Osteoblast (primary cell): ENCODE measurements around the gene DENND1A. TPM values are rescaled to one million over a fixed set of nuclear protein-coding genes. Genes with fewer than 3 reads are reported as not detected.

Experiments used
- DNase-seq: peaks from one replicate; pipeline ENCODE4 v3.0.0; 2011; ENCODE audit warnings: low spot score, mixed read lengths; ENCODE audit not compliant: insufficient read length; ENCODE audit errors: missing footprints
- H2AFZ ChIP-seq: 2 replicates; pipeline ENCODE4 v1.6.0; 2011; ENCODE audit warnings: mild to moderate bottlenecking, low read length
- H3K27ac ChIP-seq: 2 replicates; pipeline ENCODE4 v1.5.1; 2011; ENCODE audit warnings: mild to moderate bottlenecking, low read depth, low read length, moderate library complexity
- H3K27me3 ChIP-seq: 2 replicates; pipeline ENCODE4 v1.6.0; 2012; ENCODE audit warnings: mild to moderate bottlenecking, control low read depth, inconsistent platforms, low read length, moderate library complexity; ENCODE audit not compliant: insufficient read depth
- H3K36me3 ChIP-seq: 2 replicates; pipeline ENCODE4 v1.5.1; 2011; ENCODE audit warnings: mild to moderate bottlenecking, low read length, control low read depth, moderate library complexity; ENCODE audit not compliant: insufficient read depth
- H3K4me1 ChIP-seq: 2 replicates; pipeline ENCODE4 v1.5.1; 2011; ENCODE audit warnings: mild to moderate bottlenecking, low read length, control low read depth, moderate library complexity; ENCODE audit not compliant: insufficient read depth
- H3K4me2 ChIP-seq: 2 replicates; pipeline ENCODE4 v1.6.0; 2011; ENCODE audit warnings: mild to moderate bottlenecking, low read length; ENCODE audit not compliant: insufficient read depth
- H3K4me3 ChIP-seq: fragments of 200-600 bp; sonication (generic); 3 replicates; pipeline ENCODE4 v1.5.1; 2012; ENCODE audit warnings: mild to moderate bottlenecking, low read length, inconsistent platforms; ENCODE audit not compliant: insufficient read depth
- H3K79me2 ChIP-seq: 2 replicates; pipeline ENCODE4 v1.6.0; 2012; ENCODE audit warnings: mild to moderate bottlenecking, low read length, control low read depth, inconsistent platforms; ENCODE audit not compliant: insufficient read depth
- H3K9me3 ChIP-seq: 2 replicates; pipeline ENCODE4 v1.5.1; 2011; ENCODE audit warnings: low read depth, low read length, control low read depth
- H4K20me1 ChIP-seq: 2 replicates; pipeline ENCODE4 v1.6.0; 2012; ENCODE audit warnings: mild to moderate bottlenecking, low read length, control low read depth; ENCODE audit not compliant: insufficient read depth
- CTCF ChIP-seq: IDR thresholded peaks from 2 replicates; pipeline ENCODE4 v1.5.1; 2011; ENCODE audit warnings: mild to moderate bottlenecking, low read depth, low read length, moderate library complexity; ENCODE audit errors: extremely low read depth
- total RNA-seq: library from RNA; depleted of rRNA; stranded (reverse); fragments of >200 nt; gene quantifications from 2 replicates; pipeline ENCODE4 v1.2.3, GENCODE V29; 2012

DENND1A gene
- total RNA-seq, 1 donor: 14.1 TPM

DNA sequence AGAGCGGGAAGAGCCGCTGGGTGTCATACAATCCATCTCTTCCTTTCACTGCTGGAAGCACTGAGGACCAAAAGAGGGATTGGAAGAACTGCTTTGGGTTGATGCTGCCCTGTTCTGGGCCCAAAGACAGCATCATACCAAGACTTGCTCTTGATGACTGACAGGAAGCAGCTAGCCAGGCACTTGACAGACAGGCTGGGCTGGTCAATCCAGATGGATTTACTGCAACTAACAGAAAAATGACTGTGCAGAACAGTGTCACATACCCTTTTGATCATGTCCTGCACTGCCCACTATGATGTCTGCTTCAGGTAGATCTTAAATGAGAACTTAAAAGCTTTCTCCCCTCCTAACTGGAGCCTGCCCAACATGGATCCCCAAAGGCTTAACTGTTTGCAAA is 416.4 kb downstream of the DENND1A start:
- H3K4me2 ChIP-seq: no peak overlapping the region
- no peak for TF ChIP-seq CTCF
- no peaks in the 10 kb centered on the region for H3K9me3 ChIP-seq
- H3K27ac ChIP-seq: no peak overlapping the region
- DNase-seq: no peak
- H3K36me3 ChIP-seq: no peaks in the 10 kb centered on the region
- H3K27me3 ChIP-seq: no peaks in the 10 kb centered on the region
- H3K79me2 ChIP-seq: no peaks in the 10 kb centered on the region
- H3K4me1 ChIP-seq: no peaks in the 10 kb centered on the region
- no peak overlapping the region for H3K4me3 ChIP-seq
- H4K20me1 ChIP-seq: peaks cover 6% of the 10 kb centered on the region
- H2AFZ ChIP-seq: no peak overlapping the region

DNA sequence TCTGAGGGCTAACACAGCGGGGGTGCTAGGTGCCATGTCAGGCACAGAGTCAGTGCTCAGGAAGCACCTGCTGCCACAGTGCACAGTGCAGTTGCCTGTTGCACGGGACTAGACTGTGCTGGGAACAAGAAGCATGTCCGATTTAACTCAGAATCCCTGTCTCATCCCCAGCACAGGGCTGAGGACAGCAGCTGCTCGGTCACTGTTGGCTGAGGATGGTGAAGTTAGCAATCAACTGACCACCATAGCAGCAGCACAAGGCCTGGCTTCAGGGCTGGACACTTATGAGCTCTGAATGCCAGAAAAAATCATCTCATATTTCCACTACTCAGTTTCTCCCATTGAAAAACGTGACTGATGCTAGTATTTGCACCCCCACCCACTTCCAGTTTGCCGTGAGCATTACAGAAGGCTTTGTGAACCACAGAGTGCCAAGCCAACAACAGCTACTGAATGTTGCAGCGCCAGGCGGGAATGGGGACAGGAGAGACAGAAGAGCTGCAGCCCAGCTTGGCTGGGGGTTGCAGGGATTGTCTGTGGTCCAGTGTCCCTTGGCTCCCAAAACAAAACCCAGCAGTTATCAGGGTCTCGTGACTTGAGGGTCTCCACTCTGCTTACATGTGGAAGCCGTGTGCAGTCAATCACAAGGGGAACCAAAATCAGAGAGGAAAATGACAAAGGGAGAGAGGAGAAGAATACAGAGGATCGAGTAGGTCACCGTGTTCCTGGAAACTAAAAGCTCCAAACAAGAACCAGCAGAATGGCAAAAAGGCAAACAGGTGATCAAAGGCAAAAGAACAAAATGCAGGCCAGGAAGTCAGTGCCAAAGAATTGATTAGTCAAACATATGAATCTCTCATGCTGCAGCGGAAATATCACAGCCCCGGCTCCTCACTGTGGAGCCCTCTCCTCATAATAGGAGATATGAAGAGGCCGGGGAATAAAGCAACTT is 418.3 kb downstream of the DENND1A start:
- Histone ChIP-seq H2AFZ (no peak overlapping the region), H3K79me2 (no peaks in the 10 kb centered on the region), H3K4me3 (no peak overlapping the region), H4K20me1 (peaks cover 6% of the 10 kb centered on the region), H3K9me3 (no peaks in the 10 kb centered on the region), H3K4me1 (no peaks in the 10 kb centered on the region), H3K27me3 (no peaks in the 10 kb centered on the region), H3K27ac (no peak overlapping the region), H3K36me3 (no peaks in the 10 kb centered on the region), H3K4me2 (no peak overlapping the region)
- no peak for DNase-seq
- TF ChIP-seq CTCF: no peak

GRCh38 chr9:123509646-123510045 is 420.3 kb downstream of the DENND1A start:
- H2AFZ ChIP-seq: no peak overlapping the region
- no peak for DNase-seq

More at GRCh38 chr9:123509646-123510045, 420.3 kb downstream of the DENND1A start:
- peaks cover 6% of the 10 kb centered on the region for H4K20me1 ChIP-seq
- H3K9me3 ChIP-seq: no peaks in the 10 kb centered on the region
- no peaks in the 10 kb centered on the region for H3K4me1 ChIP-seq
- no peaks in the 10 kb centered on the region for H3K79me2 ChIP-seq
- H3K36me3 ChIP-seq: no peaks in the 10 kb centered on the region
- no peak overlapping the region for H3K27ac ChIP-seq
- H3K4me3 ChIP-seq: no peak overlapping the region
- no peaks in the 10 kb centered on the region for H3K27me3 ChIP-seq
- H3K4me2 ChIP-seq: no peak overlapping the region
- TF ChIP-seq CTCF: no peak
